B cell (primary cell): ENCODE data around the gene SLC1A4. TPM values are rescaled to one million over a fixed set of nuclear protein-coding genes. Genes with fewer than 3 reads are reported as not detected.

Experiments
- ATAC-seq: fragments of 200-7000 bp; cut with Tn5 transposase; one replicate; pipeline ENCODE4 v1.10.0; 2021; ENCODE audit warnings: low read depth, mild to moderate bottlenecking, moderate number of reproducible peaks, moderate library complexity
- CTCF ChIA-PET: fragments of 350-600 bp; sonication (Branson Sonifier 250); formaldehyde crosslinking; loops from one replicate; lab custom pipeline; 2021; ENCODE audit warnings: antibody characterized with exemption, inconsistent platforms; lab: Charles Lee
- POLR2A ChIA-PET: fragments of 350-600 bp; sonication (Branson Sonifier 250); formaldehyde crosslinking; loops from one replicate; lab custom pipeline; 2021; ENCODE audit warnings: antibody characterized with exemption; lab: Charles Lee
- DNase-seq: peaks from one replicate; pipeline ENCODE4 v3.0.0; 2013
- H2AFZ ChIP-seq: 2 replicates; pipeline ENCODE4 v1.6.1; 2012; ENCODE audit warnings: mild to moderate bottlenecking, low read depth, low read length; ENCODE audit not compliant: insufficient read depth, poor library complexity, severe bottlenecking
- H3K27ac ChIP-seq, 2 donors: 1 replicate in 1 of 2; 2 replicates in 1 of 2; pipeline ENCODE4 v1.5.1; 2012 to 2013; ENCODE audit warnings: low read length in 2 of 2, mild to moderate bottlenecking in 2 of 2, moderate library complexity in 1 of 2
- H3K27me3 ChIP-seq, 4 experiments: fragments of 200-600 bp in 1 of 4; sonication (generic) in 1 of 4; replicated peaks in 1 of 4; 1 replicate in 2 of 4; 2 replicates in 2 of 4; pipeline versions ENCODE4 v1.6.1 to v1.7.0; 2013 to 2016; ENCODE audit warnings: low read length in 3 of 4, mild to moderate bottlenecking in 2 of 4, mixed read lengths in 1 of 4, moderate library complexity in 1 of 4; ENCODE audit not compliant: insufficient read depth in 4 of 4, control insufficient read depth in 3 of 4; ENCODE audit errors: control extremely low read depth in 1 of 4
- H3K36me3 ChIP-seq, 2 experiments: replicated peaks in 1 of 2; 1 replicate in 1 of 2; 2 replicates in 1 of 2; pipeline versions ENCODE4 v1.6.1 to v1.7.1; 2013; ENCODE audit warnings: low read length in 1 of 2; ENCODE audit not compliant: insufficient read depth in 2 of 2, control insufficient read depth in 1 of 2; ENCODE audit errors: control extremely low read depth in 1 of 2, extremely low read depth in 1 of 2
- H3K4me1 ChIP-seq, 2 donors: fragments of 200-600 bp in 1 of 2; sonication (generic) in 1 of 2; 1 replicate in 1 of 2; 2 replicates in 1 of 2; pipeline versions ENCODE4 v1.5.1 to v1.6.1; 2013 to 2017; ENCODE audit warnings: low read length in 2 of 2; ENCODE audit not compliant: control insufficient read depth in 2 of 2, insufficient read depth in 2 of 2
- H3K4me2 ChIP-seq: replicated peaks from 2 replicates; pipeline ENCODE3; 2012; ENCODE audit warnings: mild to moderate bottlenecking, low read depth, low read length; ENCODE audit not compliant: poor library complexity, severe bottlenecking
- H3K4me3 ChIP-seq, 5 experiments: fragments of 200-600 bp in 1 of 5; sonication (generic) in 1 of 5; 1 replicate in 3 of 5; 2 replicates in 2 of 5; pipeline versions ENCODE4 v1.5.1 to v1.7.0; 2011 to 2016; ENCODE audit warnings: low read length in 4 of 5, mild to moderate bottlenecking in 4 of 5, low read depth in 2 of 5, control low read depth in 1 of 5, moderate library complexity in 1 of 5; ENCODE audit not compliant: insufficient read depth in 1 of 5; ENCODE audit errors: control extremely low read depth in 1 of 5, extremely low read depth in 1 of 5
- H3K79me2 ChIP-seq: fragments of 200-600 bp; sonication (generic); one replicate; pipeline ENCODE4 v1.6.0; 2016; ENCODE audit warnings: low read length; ENCODE audit not compliant: control insufficient read depth, insufficient read depth
- H3K9ac ChIP-seq: fragments of 200-600 bp; sonication (generic); 2 replicates; pipeline ENCODE4 v1.6.1; 2017; ENCODE audit warnings: mild to moderate bottlenecking, low read length, moderate library complexity
- H3K9me3 ChIP-seq, 3 donors: one replicate each; pipeline versions ENCODE4 v1.6.1 to v1.7.1; 2013; ENCODE audit warnings: low read length in 2 of 3; ENCODE audit not compliant: control insufficient read depth in 2 of 3, insufficient read depth in 1 of 3; ENCODE audit errors: control extremely low read depth in 1 of 3
- H4K20me1 ChIP-seq: 2 replicates; pipeline ENCODE4 v1.6.0; 2012; ENCODE audit warnings: mild to moderate bottlenecking, low read length; ENCODE audit not compliant: insufficient read depth, control insufficient read depth, poor library complexity, severe bottlenecking
- H3K27ac Mint-ChIP-seq: one replicate; pipeline ENCODE4 v1.8.0; 2021; ENCODE audit warnings: mixed read lengths
- H3K27me3 Mint-ChIP-seq: one replicate; pipeline ENCODE4 v1.8.0; 2021; ENCODE audit warnings: mixed read lengths
- H3K4me1 Mint-ChIP-seq: one replicate; pipeline ENCODE4 v1.8.0; 2021; ENCODE audit warnings: mixed read lengths
- H3K4me3 Mint-ChIP-seq: one replicate; pipeline ENCODE4 v1.8.0; 2021; ENCODE audit warnings: mixed read lengths
- H3K9me3 Mint-ChIP-seq: one replicate; pipeline ENCODE4 v1.8.0; 2022; ENCODE audit warnings: mixed read lengths; ENCODE audit not compliant: insufficient read depth
- EZH2 ChIP-seq: IDR thresholded peaks from 2 replicates; pipeline ENCODE4 v1.6.1; 2012; ENCODE audit warnings: borderline replicate concordance, low read depth, mild to moderate bottlenecking, moderate library complexity, low read length; ENCODE audit not compliant: insufficient read depth, poor library complexity, severe bottlenecking
- WGBS: methylation state at CpG from one replicate; pipeline ENCODE4 v1.1.5; 2013; ENCODE audit warnings: missing lambda C conversion rate; ENCODE audit not compliant: insufficient coverage; 5-methylcytosine and 5-hydroxymethylcytosine counted together
- intact Hi-C: fragments of 100-400 bp; cut with micrococcal nuclease; formaldehyde crosslinking; loops from one replicate; pipeline ENCODE4 v1.10.0; 2022
- polyA plus RNA-seq: library from polyadenylated mRNA; depleted of rRNA; stranded (reverse); fragments of >200 nt; gene quantifications from 2 replicates; pipeline ENCODE4 v1.2.3, GENCODE V29; 2012
- total RNA-seq, 2 donors: library from RNA; stranded (reverse); fragments of 120-200 nt in 1 of 2; gene quantifications; 1 replicate in 1 of 2; 2 replicates in 1 of 2; pipeline versions ENCODE4 v1.2.3 to v1.2.4, GENCODE V29; 2013 to 2022
- TF ChIP-seq, protein P1 (sequence below): fragments of 200-600 bp; IDR thresholded peaks from one replicate; pipeline ENCODE4 v1.8.0; 2022; ENCODE audit warnings: antibody characterized with exemption, mild to moderate bottlenecking

SLC1A4 gene
- total and polyA plus RNA-seq, 2 donors (not counting 1 experiment from before 2014, with no cell fraction given) = 1.7 to 15.7 TPM

- Histone ChIP-seq H4K20me1 (no peaks in the 10 kb centered on the region), H3K9me3 (no peaks in the 10 kb centered on the region), H3K9ac (peak overlapping the region; percentile 46), H3K4me2 (peak overlapping the region; percentile 75), H3K27ac (peak overlapping the region; percentile 67 to 87), H3K36me3 (peaks cover 0 to 4% of the 10 kb centered on the region in 2 experiments), H3K79me2 (peaks cover 50% of the 10 kb centered on the region), H3K4me3 (peak overlapping the region; percentile 9 to 63 (median 44)), H3K27me3 (no peaks in the 10 kb centered on the region), H2AFZ (no peak overlapping the region), H3K4me1 (peaks cover 68 to 78% of the 10 kb centered on the region in 2 donors)
- DNase-seq (peak; percentile 85), ATAC-seq (peak; percentile 25)
- H3K27ac Mint-ChIP-seq = peak overlapping the region; percentile 87
- WGBS = 40% methylated on average over 6 of the region's 11 CpGs
- H3K9me3 Mint-ChIP-seq = no peaks in the 10 kb centered on the region
- peaks cover 73% of the 10 kb centered on the region for H3K4me1 Mint-ChIP-seq
- TF ChIP-seq EZH2 = no peak
- TF ChIP-seq, protein P1, sequence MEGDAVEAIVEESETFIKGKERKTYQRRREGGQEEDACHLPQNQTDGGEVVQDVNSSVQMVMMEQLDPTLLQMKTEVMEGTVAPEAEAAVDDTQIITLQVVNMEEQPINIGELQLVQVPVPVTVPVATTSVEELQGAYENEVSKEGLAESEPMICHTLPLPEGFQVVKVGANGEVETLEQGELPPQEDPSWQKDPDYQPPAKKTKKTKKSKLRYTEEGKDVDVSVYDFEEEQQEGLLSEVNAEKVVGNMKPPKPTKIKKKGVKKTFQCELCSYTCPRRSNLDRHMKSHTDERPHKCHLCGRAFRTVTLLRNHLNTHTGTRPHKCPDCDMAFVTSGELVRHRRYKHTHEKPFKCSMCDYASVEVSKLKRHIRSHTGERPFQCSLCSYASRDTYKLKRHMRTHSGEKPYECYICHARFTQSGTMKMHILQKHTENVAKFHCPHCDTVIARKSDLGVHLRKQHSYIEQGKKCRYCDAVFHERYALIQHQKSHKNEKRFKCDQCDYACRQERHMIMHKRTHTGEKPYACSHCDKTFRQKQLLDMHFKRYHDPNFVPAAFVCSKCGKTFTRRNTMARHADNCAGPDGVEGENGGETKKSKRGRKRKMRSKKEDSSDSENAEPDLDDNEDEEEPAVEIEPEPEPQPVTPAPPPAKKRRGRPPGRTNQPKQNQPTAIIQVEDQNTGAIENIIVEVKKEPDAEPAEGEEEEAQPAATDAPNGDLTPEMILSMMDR = no peak
- POLR2A ChIA-PET = interaction anchor here (0.6 to 2.5 kb wide), 15 partner anchors 12 to 507 kb away, joined by 3 to 9 read pairs (median 4); partner anchors contain the start of genes ACTR2, AFTPH, CEP68 and RAB1A
- H3K27me3 Mint-ChIP-seq = no peaks in the 10 kb centered on the region
- peak overlapping the region; percentile 89 for H3K4me3 Mint-ChIP-seq
- intact Hi-C loops = loop anchor here (2.0 to 5.0 kb wide), 4 partner anchors 22 to 263 kb away; partner anchors contain the start of gene SLC1A4
- CTCF ChIA-PET = interaction anchor here (0.8 to 20.2 kb wide), 19 partner anchors 9 to 700 kb away, joined by 3 to 360 read pairs (median 5); partner anchors contain the start of genes AFTPH and CEP68
Observed at GRCh38 chr2:65030476-65031332, 41.5 kb downstream of the SLC1A4 start.
